NOMO-1 treated with DMSO at 0.1 percent for 48 hours (cell line): ENCODE results near the gene MIGA1.
"Not testable (repeated sequence)": the region's sequence is repeated elsewhere in the genome, so short reads cannot be mapped to it uniquely, and the experiment has no call there.

ENCODE experiments used
- DNase-seq: peaks from one replicate; lab custom pipeline; 2025; ENCODE audit not compliant: unreplicated experiment; lab: John Stamatoyannopoulos, UW

Gene MIGA1

DNA sequence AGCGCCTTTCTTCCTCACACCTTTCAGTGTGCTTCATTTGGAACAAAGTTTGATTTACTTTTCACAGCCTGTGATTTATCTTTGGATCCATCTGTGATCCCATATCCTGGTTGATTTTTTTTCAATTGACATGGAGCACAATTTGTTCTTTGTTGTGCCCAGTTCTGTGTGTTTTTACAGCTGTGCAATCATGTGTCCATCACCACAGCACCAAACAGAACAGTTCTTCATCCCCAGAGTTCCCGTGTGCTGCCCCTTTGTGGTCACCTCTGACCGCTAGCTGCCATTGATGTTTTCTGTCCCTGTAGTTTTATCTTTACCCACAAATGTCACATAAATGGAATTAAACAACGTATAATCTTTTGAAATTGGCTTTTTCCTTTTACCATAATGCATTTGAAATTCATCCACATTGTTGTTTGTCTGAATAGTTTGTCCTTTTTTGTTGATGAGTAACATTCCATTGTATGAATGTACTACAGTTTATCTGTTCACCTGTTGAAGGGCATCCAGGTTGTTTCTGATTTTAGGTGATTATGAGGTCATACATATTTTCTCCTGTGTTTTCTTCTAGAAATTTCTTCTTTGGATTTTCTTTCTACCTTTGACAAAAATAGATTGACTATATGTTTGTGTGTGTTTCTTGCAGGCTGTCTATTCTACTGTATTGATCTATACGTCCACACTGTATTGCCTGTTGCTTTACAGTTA is 17.4 kb downstream of the MIGA1 start:
- DNase-seq: no peak

DNA sequence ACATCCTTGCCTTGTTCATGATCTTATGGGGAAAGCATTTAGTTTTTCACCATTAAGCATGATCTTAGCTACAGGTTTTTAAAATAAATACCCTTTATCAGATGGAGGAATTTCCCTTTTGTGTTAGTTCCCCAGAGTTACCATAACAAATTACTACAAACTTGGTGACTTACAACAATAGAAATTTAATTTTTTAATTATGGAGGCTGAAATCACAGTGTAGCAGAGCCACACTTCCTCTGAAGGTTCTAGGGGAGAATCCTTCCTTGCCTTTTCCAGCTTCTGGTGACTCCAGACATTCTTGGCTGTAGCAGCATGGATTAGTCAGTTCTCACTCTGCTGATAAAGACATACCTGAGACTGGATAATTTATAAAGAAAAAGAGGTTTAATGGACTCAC is 18.5 kb downstream of the MIGA1 start:
- no peak for DNase-seq

DNA sequence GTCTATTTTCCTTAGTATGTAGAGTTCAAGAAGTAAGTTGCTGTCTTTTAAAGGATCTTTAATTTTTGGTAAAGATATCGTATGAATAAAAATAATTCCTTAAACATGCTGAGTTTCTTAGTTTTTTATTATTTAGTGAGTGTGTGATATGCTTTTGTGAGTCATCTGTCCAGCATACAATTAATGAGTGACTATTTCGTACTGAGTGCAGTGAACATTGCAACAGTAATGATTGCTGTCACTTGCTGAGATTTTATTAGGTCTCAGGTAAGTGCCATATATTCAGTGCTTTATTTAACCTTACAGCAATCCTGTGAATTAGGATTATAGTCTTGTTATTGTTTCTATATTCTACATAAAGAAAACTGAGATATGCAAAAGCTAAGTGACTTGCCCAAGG is 22.6 kb downstream of the MIGA1 start:
- no peak for DNase-seq

DNA sequence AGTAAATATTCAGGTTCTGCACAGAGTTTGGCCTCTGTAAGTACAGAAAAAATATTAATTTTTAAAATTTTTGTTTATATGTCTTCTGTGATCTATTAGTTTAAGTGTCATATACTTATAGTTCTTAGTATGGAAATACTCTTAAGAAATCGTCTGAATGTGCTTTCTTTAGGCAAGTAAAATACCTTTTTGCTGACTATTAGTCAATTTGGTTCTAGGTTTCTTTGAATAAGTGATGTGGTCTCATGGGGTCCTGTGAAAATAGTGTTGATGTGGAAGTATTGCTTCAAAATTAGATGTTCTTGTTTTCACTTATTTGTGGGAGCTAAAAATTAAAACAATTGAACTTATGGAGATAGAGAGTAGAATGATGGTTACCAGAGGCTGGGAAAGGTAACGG is 23.9 kb downstream of the MIGA1 start:
- no peak for DNase-seq

DNA sequence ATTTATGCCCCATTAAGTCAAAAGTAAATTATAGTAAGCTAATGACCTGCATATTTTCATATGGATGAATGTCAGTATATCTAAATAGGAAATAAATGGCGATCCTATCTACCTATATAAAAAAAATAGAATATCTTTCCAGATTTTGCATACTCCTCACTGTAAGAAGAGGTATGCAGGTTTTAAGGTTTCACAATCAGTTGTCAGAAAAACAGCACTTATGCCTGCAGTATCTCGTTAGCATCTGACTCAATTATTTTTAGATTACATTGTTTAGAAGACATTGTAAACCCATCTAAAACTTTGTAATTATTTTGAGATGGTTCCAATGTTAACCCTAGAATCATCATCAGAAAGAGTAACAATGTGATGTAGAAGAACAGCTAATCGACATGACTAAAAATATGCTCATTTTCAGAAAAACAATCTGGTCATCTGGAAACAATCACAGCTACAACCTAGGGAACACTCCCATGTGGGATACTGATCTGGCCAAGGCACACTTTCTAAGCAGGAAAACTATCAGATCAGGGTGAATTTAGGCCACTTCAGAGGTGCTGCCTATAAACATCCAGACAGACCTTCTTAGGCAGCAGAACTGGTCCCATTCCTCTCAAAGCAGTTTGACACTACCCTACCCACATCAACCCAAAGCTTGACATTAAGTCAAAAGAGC is 30.5 kb downstream of the MIGA1 start:
- not testable (repeated sequence) for DNase-seq

DNA sequence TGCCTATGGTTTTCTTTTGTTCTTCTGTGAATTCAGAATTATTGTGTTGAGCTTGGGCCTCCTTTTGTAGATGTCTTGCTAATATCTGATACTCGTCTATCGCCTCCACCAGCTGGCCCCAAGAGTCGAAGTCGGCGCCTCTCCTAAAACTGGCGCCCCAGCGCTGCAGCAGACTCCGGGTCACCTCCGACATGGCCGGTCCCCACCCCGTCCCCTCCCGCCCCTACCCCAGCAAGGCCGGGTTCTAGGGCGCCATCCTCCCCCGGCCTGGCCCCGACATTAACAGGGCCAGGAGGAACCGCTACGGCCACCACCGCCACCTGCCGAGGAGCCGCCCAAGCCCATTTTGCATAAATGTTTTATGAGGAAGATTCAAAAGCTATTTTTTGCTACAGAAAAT is 32.1 kb downstream of the MIGA1 start:
- DNase-seq: not testable (repeated sequence)

DNA sequence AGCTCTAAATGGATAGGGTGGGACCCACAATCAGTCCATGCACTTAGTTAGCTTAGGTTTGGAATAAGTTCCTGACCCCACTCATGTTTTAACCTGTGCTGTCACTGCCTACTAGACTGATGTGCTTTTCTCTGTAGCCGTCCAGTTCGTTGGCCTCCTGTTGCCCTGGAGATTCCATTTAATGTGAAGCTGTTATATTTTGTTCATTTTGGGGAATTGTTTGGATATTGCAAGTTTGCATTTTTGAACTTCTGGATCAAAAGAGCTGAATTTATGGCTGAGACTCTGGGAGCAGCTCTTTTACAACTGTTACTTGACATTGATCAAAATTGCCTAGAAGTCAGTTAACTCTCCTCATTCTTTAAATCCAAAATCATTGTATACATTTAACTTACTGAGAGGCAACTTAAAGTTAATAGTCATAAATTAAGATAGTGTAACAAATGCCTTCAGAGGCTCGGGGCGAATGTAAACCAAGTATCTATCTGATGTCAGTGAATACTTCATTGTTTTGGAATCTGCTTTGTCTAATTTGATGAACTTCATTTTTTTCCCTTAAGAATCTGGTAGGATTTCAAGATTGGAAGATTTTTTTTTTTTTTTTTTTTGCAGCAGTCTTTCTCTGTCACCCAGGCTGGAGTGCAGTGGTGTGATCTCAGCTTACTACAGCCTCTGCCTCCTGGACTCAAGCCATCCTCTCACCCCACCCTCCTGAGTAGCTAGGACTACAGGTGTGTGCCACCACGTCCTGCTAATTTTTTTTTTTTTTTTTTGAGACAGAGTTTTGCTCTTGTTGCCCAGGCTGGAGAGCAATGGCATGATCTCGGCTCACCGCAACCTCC is 38.1 kb downstream of the MIGA1 start:
- no peak for DNase-seq

DNA sequence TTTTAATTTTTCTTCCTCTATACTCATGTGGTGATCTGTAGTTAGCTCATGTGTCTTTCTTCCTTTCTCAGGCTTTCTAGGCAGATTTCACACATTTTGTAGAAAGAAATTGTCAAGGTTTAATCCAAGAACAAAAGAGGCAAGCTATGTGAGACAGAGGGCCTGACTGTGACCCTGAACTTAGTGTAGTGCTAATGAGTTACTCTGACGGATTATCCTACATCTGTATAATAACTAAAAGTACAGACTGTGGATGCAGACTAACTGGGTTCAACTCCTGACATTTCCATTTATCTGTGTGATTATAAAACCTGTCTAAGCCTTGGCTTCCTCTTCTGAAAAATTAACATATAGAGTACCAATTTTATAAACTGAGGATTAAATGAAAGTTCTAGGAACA is 40.7 kb downstream of the MIGA1 start:
- DNase-seq: no peak

DNA sequence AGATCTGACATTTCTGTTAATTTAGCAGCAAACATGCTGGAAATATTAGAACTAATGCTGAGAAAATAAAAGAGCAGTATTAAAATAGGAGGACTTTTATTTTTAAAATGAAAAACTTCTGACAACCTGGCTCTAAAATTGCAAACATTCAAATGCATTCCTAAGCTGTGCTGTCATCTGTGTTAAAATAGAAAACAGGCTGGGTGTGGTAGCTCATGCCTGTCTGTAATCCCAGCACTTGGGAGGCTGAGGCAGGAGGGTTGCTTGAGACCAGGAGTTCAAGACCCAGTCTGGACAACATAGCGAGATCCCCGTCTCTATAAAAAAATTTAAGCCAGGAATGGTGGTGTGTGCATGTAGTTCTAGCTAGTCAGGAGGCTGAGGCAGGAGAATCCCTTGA is 44.6 kb downstream of the MIGA1 start:
- DNase-seq: no peak

DNA sequence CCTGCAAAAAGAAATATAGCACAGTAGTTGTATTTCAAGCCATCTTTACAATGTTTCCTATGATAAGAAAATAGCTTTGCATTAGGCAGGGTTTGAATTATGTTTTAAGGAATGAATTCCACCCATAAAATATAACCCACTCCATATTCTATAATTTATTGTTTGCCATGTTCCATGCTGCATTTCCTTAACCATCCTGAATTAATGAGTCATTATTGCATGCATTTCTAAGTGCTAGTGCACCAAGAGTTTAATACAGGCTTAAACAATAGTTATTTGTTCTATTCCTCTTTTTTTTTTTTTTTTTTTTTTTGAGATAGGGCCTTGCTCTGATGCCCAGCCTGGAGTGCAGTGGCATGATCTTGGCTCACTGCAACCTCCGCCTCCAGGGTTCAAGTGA is 45.2 kb downstream of the MIGA1 start:
- no peak for DNase-seq

DNA sequence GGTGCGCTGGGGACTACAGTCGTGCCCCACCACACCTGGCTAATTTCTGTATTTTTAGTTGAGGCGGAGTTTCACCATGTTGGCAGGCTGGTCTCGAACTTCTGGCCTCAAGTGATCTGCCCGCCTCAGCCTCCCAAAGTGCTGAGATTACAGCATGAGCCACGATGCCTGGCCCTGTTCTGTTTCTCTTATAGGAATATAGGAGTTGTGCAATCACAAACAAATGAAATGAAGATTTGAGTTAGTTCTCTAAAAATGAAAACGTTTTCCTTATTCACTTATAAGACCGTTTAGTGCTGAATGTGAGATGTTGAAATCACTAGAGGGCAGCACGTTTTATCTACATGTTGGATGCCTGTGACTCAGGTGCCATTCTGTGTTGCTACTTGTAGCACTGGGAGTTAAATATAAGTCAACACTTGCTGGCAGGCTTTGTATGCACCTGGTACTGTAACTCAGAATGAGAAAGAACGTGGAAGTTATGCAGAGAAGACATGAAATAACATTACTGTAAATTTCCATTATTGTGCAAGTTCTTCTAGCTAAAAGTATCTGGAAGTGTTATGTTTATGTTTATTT is 45.8 kb downstream of the MIGA1 start:
- DNase-seq: peak; percentile 91

DNA sequence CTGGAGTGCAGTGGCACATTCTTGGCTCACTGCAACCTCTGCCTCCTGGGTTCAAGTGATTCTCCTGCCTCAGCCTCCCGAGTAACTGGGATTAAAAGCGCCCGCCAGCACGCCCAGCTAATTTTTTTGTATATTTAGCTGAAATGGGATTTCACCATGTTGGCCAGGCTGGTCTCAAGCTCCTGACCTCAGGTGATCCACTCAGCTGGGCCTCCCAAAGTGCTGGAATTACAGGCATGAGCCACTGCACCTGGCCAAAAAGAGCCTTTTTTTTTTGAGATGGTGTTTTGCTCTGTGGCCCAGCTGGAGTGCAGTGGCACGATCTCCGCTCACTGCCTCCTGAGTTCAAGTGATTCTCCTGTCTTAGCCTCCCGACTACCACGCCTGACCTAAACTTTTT is 47.4 kb downstream of the MIGA1 start:
- not testable (repeated sequence) for DNase-seq

DNA sequence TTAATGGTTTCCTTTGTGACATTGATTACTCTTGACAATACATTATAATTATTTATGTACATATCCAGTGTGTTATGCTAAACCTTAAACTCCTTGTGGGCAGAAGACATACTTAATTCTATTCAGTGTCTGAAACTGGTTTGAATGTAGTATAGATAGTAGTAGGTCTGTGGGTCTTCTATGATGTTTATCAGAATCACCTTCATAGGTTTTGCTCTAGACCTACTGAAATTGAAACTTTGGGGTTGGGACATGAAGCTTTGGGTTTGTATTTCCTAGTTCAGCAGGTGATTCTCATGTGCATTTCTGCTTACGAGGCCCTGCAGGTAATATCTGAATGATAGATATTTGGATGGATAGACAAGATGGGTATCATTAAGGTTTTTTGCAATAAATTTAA is 48.6 kb downstream of the MIGA1 start:
- DNase-seq: no peak

DNA sequence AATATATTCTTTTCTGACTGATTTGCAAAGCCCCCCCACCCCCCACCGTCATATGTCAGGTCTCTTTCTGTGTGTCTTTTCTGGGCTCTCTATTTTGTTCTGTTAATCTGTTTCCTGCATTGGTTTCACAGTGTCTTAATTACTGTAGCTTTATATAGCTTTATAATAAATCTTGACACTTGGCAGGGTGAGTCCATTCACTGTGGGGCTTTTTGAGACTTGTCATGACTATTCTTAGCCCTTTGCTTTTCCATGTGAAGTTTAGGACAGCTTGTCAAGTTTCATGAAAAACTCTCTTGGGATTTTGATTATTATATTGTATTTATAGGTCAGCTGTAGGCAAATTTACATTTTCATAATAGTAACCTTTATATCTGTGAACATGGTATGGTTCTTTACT is 50.4 kb downstream of the MIGA1 start:
- DNase-seq: peak; percentile 6

DNA sequence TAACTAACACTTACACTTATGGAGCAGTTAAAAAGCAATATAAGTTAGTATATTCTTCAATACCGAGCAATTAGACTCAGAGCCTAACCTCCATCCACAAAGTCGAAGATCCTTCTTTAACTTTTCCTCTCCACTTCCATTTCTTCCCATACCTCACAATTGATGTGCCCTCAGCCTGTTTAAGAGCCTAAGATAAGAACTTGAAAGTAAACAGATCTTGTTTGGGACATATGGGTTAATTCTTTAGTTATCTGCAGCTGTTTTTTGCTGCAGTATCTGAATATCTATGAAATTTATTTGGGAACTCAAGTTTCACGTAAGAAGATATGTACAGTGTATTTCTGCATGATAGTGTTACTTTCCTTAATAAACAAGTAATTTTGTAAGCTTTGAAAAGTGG is 51.5 kb downstream of the MIGA1 start:
- no peak for DNase-seq

DNA sequence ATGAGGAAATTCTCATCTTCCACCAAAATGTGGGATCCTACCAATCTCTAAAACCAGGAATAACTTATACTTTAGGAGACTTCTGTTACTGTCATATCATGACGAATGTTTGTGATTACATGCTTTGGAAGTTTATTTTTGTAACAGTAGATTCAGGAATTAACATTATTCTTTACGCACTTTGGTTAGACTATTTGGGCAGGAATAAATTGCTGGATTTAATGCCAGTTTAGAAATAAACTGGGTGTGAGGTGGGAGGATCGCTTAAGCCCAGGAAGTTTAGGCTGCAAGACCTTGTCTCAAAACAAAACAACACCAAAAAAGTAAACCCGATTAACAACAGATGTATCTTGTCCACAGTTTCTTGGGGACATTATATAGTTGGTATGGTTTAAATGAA is 52.1 kb downstream of the MIGA1 start:
- DNase-seq: no peak

DNA sequence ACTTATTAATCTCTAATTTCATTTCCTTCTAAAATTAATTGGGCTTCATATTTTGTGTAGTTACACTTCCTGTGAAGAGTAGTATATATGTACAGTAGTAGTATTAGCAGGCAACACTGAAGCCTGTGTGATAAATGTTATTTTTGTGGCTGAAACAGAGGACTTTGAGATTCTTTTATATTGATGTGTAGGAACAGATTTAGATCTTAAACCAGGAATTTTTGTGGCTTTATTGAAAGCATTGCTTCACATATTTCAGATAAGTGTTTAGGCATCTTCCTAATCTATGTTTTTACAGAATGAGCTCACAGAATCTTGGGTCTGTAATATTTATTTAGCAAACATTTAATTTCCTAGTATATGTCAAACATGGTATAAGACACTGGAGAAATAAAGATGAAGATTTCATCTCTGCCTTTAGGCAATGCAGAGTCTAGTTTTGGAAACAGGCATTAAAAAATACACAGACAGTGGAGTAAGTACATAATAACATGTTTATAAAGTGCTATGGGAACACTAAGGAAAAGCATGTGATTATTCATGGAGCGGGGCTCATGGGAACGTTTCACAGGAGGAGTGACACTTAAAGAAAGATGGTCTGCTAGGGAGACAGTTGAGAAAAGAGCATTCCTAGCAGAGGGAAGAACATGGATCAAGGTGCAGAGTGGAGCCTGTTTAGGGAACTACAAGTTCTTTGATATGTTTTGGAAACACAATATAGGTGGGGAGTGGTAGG is 52.7 kb downstream of the MIGA1 start:
- DNase-seq: no peak

DNA sequence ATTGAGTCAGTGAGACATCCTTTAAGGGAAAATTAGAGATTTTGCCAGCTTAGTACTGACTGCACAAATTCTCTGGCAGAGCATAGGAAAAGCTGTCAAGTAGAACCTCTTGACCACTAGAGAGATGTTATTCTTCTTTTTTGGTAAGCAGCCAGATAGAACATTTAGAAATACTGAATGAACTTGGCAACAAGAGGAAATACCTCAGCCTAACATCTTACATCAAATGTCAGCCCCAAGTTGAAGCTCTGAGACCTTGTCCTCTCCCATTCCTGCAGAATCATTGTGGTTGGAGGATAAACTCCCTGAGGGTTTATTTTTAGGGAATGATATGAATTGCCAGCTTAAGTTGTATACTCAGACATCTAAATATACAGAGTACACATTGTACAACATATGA is 53.5 kb downstream of the MIGA1 start:
- no peak for DNase-seq

DNA sequence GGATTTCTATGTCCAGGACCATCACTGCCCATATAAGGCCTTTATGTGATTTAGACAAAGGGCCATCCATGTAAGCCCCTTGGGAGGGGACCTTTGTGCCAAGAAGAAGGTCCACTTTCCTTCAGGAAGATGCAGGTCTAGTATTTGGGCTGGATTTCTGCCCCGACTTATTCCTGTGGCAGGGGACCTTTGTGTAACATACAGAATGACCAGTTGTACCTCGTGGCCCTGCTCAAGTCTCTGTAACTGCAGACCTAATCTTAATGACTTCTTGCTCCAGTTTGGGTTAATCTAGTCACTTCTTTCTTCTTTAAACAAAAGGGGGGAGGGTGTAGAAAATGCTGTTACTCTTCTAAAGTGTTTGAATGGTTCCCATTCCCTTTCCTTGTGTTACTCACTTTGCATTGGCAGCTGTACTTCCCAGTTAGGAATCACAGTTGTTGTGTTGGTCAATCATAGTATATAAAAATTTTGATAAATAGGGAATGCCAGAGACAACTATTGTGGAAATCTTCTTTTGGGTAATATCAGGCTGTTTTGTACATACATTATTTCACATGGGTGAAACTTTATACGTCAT is 54.2 kb downstream of the MIGA1 start:
- DNase-seq: no peak

DNA sequence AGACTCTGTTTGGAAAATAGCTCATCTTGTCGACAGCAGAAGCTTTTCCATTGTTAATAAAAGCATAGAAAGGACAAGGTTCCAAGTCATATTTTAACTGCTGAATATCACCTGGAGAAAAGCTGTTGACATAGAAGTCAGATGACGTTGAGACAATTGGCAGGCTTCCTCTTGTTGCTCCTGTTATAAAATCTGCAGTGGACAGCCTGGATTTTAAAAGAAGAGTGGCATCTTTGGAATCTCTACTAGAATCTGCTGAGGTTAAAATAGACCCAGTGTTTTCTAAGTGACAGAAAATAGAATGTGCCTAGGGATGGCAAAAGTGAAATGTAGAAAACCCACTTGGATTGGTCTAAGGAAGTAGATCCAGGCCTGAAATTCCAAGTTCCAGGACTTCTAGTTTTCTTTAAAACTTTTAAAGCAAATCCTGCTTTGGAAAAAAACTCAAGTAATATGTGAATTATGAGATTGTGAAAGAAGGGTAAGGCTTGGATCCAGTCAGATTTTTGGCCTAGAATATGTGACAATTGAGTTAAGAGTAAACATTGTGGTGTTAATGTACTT is 55.4 kb downstream of the MIGA1 start:
- DNase-seq: no peak
